K562 (cell line): ENCODE results near the gene CAVIN1. TPM values are rescaled to one million over a fixed set of nuclear protein-coding genes. Genes with fewer than 3 reads are reported as not detected.

Experiments
- BRD9 ChIP-seq: fragments of 450-650 bp; IDR thresholded peaks from 2 replicates; pipeline ENCODE4 v1.6.1; 2018; ENCODE audit warnings: low read depth; ENCODE audit not compliant: partially characterized antibody
- CEBPB ChIP-seq: fragments of 450-650 bp; IDR thresholded peaks from 2 replicates; pipeline ENCODE4 v1.6.1; 2016; ENCODE audit warnings: missing genetic modification characterization, missing compliant biosample characterization
- LCOR ChIP-seq: sonication (generic); formaldehyde crosslinking; IDR thresholded peaks from 2 replicates; pipeline ENCODE4 v1.8.0; 2022; ENCODE audit warnings: mild to moderate bottlenecking, missing genetic modification reagents
- MAZ ChIP-seq, 2 experiments: fragments of 450-650 bp in 1 of 2; sonication (generic) in 1 of 2; formaldehyde crosslinking; IDR thresholded peaks in 1 of 2; conservative IDR thresholded peaks in 1 of 2; 2 replicates each; pipeline versions ENCODE4 v1.4.0 to v1.5.0; 2020; ENCODE audit warnings: mild to moderate bottlenecking in 1 of 2, missing genetic modification reagents in 1 of 2
- MLLT1 ChIP-seq, 2 experiments: fragments of 450-650 bp; IDR thresholded peaks; 2 replicates each; pipeline ENCODE4 v1.6.1; 2016
- PHF8 ChIP-seq: fragments of 200-600 bp; sonication (generic); IDR thresholded peaks from 2 replicates; pipeline ENCODE4 v1.6.1; 2012; ENCODE audit warnings: mixed run types, mild to moderate bottlenecking, inconsistent platforms, low read length, moderate library complexity, borderline replicate concordance
- PML ChIP-seq: IDR thresholded peaks from 2 replicates; pipeline ENCODE4 v1.6.1; 2012; ENCODE audit warnings: low read length, inconsistent platforms
- RB1 ChIP-seq: fragments of 450-650 bp; IDR thresholded peaks from 2 replicates; pipeline ENCODE4 v1.6.1; 2017; ENCODE audit warnings: low read depth, mild to moderate bottlenecking
- SRSF9 ChIP-seq: fragments of 200-400 bp; formaldehyde crosslinking; IDR thresholded peaks from 2 replicates; pipeline ENCODE4 v1.6.1; 2017; ENCODE audit warnings: low read depth, low read length, borderline replicate concordance
- TCF3 ChIP-seq: sonication (generic); formaldehyde crosslinking; IDR thresholded peaks from 2 replicates; pipeline ENCODE4 v1.4.0; 2020; ENCODE audit warnings: mild to moderate bottlenecking, missing genetic modification reagents
- ZNF124 ChIP-seq: sonication (generic); formaldehyde crosslinking; IDR thresholded peaks from 2 replicates; pipeline ENCODE4 v1.8.1; 2022; ENCODE audit warnings: missing genetic modification reagents
- polyA plus RNA-seq, 8 experiments: library from polyadenylated mRNA; depleted of rRNA in 4 of 8; stranded (reverse) in 5 of 8; unstranded in 3 of 8; fragments of >200 nt; fragmentation: Nextera tagmentation in 2 of 8; fragmentation: Illumina TruSeq in 1 of 8; extraction: Ambion mirVana in 2 of 8; extraction: Trizol in 1 of 8; gene quantifications; 2 replicates each; pipeline versions ENCODE4 v1.2.1 to v1.2.3, GENCODE V29; 2011 to 2014; ENCODE audit warnings: inconsistent platforms in 1 of 8, missing spikeins in 1 of 8
- total RNA-seq, 7 experiments: library from RNA; depleted of rRNA in 6 of 7; stranded (reverse); fragments of >200 nt in 6 of 7; fragmentation: Illumina TruSeq in 2 of 7; extraction: Trizol in 2 of 7; gene quantifications; 2 replicates each; pipeline versions ENCODE4 v1.2.1 to v1.2.3, GENCODE V29; 2011 to 2021; ENCODE audit warnings: low replicate concordance in 1 of 7
- TF ChIP-seq, protein P1 (sequence below): fragments of 450-650 bp; conservative IDR thresholded peaks from 2 replicates; pipeline ENCODE4 v1.6.1; 2016; ENCODE audit warnings: missing genetic modification characterization, low read depth, mild to moderate bottlenecking, missing compliant biosample characterization, moderate library complexity
- TF ChIP-seq, protein P2 (sequence below): sonication (generic); formaldehyde crosslinking; IDR thresholded peaks from 2 replicates; pipeline ENCODE4 v1.4.0; 2020; ENCODE audit warnings: mild to moderate bottlenecking, missing genetic modification reagents
- TF ChIP-seq, protein P3 (sequence below): sonication (generic); formaldehyde crosslinking; IDR thresholded peaks from 2 replicates; pipeline ENCODE4 v1.8.1; 2023; ENCODE audit warnings: missing genetic modification reagents, mild to moderate bottlenecking, borderline replicate concordance
- TF ChIP-seq, protein P4 (sequence below): sonication (generic); formaldehyde crosslinking; IDR thresholded peaks from 2 replicates; pipeline ENCODE4 v1.8.1; 2023; ENCODE audit warnings: mild to moderate bottlenecking, missing genetic modification reagents

The CAVIN1 gene
- total and polyA plus RNA-seq, 9 of the 15 experiments (the other 6 are each of a cell fraction or from before 2014, with no cell fraction given) = 6.8 to 162 (median 74.5) TPM

DNA sequence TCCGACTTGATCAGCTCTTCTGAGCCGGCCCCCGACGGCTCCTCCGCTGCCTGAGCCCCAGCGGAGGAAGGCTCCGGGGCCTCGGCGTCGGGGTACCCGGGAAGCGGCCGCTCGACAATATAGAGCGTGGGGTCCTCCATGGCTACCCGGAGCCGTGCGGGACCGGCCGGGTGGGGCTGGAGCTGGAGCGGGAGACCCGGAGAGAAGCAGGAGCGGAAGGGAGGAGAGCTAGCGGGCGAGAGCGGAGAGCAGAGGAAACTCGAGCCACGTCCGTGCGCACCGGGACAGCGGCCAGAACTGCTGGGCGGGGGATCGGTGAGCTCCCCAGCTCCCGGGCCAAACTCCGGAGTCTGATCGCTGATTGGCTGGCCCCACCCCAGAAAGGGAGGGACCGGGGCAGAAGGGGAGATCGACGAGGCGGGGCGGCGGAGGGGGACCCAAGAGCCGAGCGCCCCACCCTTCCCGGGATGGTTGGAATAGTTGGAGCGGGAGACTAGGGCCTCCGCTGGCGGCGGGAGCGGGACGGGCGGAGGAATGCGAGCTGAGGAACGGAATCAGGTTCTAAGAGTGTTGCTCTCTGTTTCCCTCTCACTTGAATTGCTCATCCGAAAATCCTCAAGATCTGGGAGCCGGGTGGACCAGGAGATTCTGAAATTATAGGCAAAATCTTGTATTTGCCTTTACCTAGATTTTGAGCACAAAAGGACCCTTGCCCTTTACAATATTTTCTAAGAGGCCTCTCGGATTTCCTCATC, at the start of gene CAVIN1 (continued):
- TF ChIP-seq, protein P1, sequence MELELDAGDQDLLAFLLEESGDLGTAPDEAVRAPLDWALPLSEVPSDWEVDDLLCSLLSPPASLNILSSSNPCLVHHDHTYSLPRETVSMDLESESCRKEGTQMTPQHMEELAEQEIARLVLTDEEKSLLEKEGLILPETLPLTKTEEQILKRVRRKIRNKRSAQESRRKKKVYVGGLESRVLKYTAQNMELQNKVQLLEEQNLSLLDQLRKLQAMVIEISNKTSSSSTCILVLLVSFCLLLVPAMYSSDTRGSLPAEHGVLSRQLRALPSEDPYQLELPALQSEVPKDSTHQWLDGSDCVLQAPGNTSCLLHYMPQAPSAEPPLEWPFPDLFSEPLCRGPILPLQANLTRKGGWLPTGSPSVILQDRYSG (tag) = no peak
- peak; percentile 67; the same call in 1 of the 2 replicates for TF ChIP-seq PHF8
- TF ChIP-seq PML = peak; percentile 35; the same call in 1 of the 2 replicates
- TF ChIP-seq, protein P2, sequence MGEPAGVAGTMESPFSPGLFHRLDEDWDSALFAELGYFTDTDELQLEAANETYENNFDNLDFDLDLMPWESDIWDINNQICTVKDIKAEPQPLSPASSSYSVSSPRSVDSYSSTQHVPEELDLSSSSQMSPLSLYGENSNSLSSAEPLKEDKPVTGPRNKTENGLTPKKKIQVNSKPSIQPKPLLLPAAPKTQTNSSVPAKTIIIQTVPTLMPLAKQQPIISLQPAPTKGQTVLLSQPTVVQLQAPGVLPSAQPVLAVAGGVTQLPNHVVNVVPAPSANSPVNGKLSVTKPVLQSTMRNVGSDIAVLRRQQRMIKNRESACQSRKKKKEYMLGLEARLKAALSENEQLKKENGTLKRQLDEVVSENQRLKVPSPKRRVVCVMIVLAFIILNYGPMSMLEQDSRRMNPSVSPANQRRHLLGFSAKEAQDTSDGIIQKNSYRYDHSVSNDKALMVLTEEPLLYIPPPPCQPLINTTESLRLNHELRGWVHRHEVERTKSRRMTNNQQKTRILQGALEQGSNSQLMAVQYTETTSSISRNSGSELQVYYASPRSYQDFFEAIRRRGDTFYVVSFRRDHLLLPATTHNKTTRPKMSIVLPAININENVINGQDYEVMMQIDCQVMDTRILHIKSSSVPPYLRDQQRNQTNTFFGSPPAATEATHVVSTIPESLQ (CRISPR knock-in tag) = 0 out of 2 replicates have a peak, but pooled peaks have one; percentile 60
- TF ChIP-seq, protein P3, sequence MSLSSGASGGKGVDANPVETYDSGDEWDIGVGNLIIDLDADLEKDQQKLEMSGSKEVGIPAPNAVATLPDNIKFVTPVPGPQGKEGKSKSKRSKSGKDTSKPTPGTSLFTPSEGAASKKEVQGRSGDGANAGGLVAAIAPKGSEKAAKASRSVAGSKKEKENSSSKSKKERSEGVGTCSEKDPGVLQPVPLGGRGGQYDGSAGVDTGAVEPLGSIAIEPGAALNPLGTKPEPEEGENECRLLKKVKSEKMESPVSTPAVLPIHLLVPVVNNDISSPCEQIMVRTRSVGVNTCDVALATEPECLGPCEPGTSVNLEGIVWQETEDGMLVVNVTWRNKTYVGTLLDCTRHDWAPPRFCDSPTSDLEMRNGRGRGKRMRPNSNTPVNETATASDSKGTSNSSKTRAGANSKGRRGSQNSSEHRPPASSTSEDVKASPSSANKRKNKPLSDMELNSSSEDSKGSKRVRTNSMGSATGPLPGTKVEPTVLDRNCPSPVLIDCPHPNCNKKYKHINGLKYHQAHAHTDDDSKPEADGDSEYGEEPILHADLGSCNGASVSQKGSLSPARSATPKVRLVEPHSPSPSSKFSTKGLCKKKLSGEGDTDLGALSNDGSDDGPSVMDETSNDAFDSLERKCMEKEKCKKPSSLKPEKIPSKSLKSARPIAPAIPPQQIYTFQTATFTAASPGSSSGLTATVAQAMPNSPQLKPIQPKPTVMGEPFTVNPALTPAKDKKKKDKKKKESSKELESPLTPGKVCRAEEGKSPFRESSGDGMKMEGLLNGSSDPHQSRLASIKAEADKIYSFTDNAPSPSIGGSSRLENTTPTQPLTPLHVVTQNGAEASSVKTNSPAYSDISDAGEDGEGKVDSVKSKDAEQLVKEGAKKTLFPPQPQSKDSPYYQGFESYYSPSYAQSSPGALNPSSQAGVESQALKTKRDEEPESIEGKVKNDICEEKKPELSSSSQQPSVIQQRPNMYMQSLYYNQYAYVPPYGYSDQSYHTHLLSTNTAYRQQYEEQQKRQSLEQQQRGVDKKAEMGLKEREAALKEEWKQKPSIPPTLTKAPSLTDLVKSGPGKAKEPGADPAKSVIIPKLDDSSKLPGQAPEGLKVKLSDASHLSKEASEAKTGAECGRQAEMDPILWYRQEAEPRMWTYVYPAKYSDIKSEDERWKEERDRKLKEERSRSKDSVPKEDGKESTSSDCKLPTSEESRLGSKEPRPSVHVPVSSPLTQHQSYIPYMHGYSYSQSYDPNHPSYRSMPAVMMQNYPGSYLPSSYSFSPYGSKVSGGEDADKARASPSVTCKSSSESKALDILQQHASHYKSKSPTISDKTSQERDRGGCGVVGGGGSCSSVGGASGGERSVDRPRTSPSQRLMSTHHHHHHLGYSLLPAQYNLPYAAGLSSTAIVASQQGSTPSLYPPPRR (CRISPR knock-in tag) = no peak
- peak; percentile 71 to 90 for TF ChIP-seq MAZ (CRISPR knock-in tag; conservative IDR thresholded peaks at IDR 0.05 in 1 of 2, IDR thresholded peaks at IDR 0.05 in 1 of 2)
- TF ChIP-seq CEBPB (tag) = no peak
- TF ChIP-seq SRSF9 = no peak
- TF ChIP-seq TCF3 = 0 out of 2 replicates have a peak, but pooled peaks have one; percentile 7
- peak; percentile 86 for TF ChIP-seq LCOR (CRISPR knock-in tag)
- no peak for TF ChIP-seq BRD9
- peak in 1 of 2 experiments; percentile 56; a peak in 1 of 4 replicates for TF ChIP-seq MLLT1 (IDR thresholded peaks at IDR 0.05)
- TF ChIP-seq RB1 = peak; percentile 32
- no peak for TF ChIP-seq ZNF124 (CRISPR knock-in tag)
- TF ChIP-seq, protein P4, sequence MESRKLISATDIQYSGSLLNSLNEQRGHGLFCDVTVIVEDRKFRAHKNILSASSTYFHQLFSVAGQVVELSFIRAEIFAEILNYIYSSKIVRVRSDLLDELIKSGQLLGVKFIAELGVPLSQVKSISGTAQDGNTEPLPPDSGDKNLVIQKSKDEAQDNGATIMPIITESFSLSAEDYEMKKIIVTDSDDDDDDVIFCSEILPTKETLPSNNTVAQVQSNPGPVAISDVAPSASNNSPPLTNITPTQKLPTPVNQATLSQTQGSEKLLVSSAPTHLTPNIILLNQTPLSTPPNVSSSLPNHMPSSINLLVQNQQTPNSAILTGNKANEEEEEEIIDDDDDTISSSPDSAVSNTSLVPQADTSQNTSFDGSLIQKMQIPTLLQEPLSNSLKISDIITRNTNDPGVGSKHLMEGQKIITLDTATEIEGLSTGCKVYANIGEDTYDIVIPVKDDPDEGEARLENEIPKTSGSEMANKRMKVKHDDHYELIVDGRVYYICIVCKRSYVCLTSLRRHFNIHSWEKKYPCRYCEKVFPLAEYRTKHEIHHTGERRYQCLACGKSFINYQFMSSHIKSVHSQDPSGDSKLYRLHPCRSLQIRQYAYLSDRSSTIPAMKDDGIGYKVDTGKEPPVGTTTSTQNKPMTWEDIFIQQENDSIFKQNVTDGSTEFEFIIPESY = 0 out of 2 replicates have a peak, but pooled peaks have one; percentile 32
